D721Med (cell line): ENCODE measurements around the gene SRRM2.

Experiments used
- DNase-seq: peaks from one replicate; pipeline ENCODE4 v3.0.0; 2011; ENCODE audit warnings: low spot score; ENCODE audit not compliant: insufficient read length
- FAIRE-seq: peaks from 2 replicates; lab custom pipeline; 2011; peaks lifted over from hg19 to GRCh38; lab: Jason Lieb, UNC
- CTCF ChIP-seq: IDR thresholded peaks from 2 replicates; pipeline ENCODE4 v1.5.1; 2012; ENCODE audit warnings: mild to moderate bottlenecking, control low read depth; ENCODE audit not compliant: insufficient read depth; ENCODE audit errors: missing control alignments

The SRRM2 gene

GRCh38 chr16:2795395-2796143, 43.1 kb downstream of the SRRM2 start:
- FAIRE-seq (no peak), DNase-seq (no peak)
- no peak for TF ChIP-seq CTCF

DNA sequence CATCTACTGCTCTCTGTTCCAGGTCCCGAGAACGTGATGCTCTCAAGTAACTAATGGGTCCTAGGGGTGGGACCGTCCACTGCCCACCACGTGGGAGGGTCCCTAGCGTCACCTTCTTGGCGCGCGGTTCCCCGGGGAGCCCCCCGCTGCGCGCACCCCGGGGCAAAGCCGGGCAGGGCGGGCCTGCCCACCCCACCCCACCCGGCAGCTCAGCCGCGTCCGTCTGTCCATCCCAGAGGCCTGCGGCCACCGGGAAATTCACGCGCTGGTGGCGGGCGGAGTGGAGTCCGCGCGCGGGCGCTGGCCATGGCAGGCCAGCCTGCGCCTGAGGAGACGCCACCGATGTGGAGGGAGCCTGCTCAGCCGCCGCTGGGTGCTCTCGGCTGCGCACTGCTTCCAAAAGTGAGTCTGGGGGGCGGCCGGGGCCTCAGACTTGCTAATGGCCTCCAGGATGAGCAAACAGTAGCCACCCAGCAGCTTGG, 46.3 kb downstream of the SRRM2 start:
- DNase-seq (no peak), FAIRE-seq (no peak)
- TF ChIP-seq CTCF, result no peak

- no peak for TF ChIP-seq CTCF
- DNase-seq, result no peak
- FAIRE-seq, result no peak
Measured at GRCh38 chr16:2799205-2799858, 46.9 kb downstream of the SRRM2 start.

DNA sequence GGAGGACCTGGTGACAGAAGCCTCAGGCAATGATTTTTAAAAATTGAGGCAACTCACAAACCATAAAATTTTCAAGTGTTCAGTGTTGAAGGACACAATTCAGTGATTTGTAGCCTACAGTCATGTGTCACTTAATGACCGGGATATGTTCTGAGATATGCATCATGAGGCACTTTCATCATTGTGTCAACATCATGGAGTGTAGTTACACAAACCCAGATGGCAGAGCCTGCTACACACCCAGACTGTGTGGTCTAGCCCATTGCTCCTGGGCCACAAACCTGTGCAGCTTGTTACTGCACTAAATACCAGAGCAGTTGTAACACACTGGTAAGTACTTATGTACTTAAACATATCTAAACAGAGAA, 47.4 kb downstream of the SRRM2 start:
- no peak for DNase-seq
- TF ChIP-seq CTCF, result no peak
- no peak for FAIRE-seq

DNA sequence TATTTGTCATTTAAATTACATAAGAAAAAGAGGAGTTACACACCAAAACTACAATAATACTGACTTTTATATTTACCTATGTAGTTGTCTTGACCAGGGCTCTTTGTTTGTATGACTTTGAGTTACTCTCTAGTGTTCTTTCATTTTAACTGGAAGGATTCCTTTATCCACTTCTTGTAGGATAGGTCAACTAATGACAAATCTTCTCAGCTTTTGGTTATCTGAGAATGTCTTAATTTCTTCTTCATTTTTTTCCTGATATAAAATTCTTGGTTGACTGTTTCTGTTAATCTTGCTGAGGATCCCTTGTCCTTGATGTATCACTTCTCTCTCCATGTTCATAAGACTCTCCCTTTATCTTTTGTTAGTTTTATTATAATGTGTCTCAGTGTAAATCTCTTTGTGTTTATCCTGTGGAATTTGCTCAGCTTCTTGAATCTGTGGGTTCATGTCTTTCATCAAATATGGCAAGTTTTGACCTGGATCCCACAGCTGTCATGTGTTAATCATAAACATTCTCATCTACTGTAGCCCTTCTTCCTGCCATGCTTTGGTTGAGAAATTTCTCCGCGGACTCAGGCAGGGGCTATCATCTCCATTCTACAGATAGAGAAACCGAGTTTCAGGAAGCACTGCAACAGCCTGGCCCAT, 51.2 kb downstream of the SRRM2 start:
- DNase-seq (no peak), FAIRE-seq (no peak)
- no peak for TF ChIP-seq CTCF

DNA sequence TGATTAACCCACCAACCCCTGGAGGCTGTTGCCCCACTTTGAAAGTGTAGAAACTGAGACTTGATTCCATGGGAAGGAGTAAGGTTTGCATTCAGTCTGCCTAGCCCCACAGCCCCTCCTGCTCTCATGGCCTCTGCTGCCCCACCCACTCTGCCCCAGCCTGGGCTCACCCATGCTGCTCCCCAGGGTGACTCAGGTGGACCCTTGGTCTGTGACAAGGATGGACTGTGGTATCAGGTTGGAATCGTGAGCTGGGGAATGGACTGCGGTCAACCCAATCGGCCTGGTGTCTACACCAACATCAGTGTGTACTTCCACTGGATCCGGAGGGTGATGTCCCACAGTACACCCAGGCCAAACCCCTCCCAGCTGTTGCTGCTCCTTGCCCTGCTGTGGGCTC, 52.3 kb downstream of the SRRM2 start:
- FAIRE-seq, result no peak
- TF ChIP-seq CTCF, result no peak

More for the DNA sequence above, 52.3 kb downstream of the SRRM2 start:
- DNase-seq, result no peak
